GM12878 (cell line): ENCODE data around the gene PCCA. TPM values are rescaled to one million over a fixed set of nuclear protein-coding genes. Genes with fewer than 3 reads are reported as not detected.
"Not testable (repeated sequence)": the region's sequence is repeated elsewhere in the genome, so short reads cannot be mapped to it uniquely, and the experiment has no call there.

Source experiments
- ATAC-seq: fragments of 200-7000 bp; cut with Tn5 transposase; 3 replicates; pipeline ENCODE4 v1.9.1; 2020; ENCODE audit warnings: mild to moderate bottlenecking, moderate library complexity
- BruUV-seq: library from RNA; stranded (reverse); fragments of 400-500 nt; replicated peaks from 2 replicates; lab custom pipeline; 2021; lab: Mats Ljungman, UMichigan
- CTCF ChIA-PET: fragments of 300-600 bp; sonication (Branson Sonifier 250); formaldehyde crosslinking; extraction: SDS; loops from one replicate; lab custom pipeline; 2021; ENCODE audit warnings: inconsistent platforms; lab: Yijun Ruan, JAX
- POLR2A ChIA-PET: fragments of 350-600 bp; formaldehyde crosslinking; extraction: SDS; loops from one replicate; lab custom pipeline; 2021; ENCODE audit warnings: inconsistent platforms; lab: Charles Lee
- RAD21 ChIA-PET: fragments of 300-600 bp; sonication (Branson Sonifier 250); formaldehyde crosslinking; loops from one replicate; lab custom pipeline; 2023; ENCODE audit warnings: antibody characterized with exemption; ENCODE audit not compliant: unreplicated experiment; lab: Charles Lee
- SMC1A ChIA-PET: fragments of 300-600 bp; sonication (Branson Sonifier 250); formaldehyde crosslinking; loops from one replicate; lab custom pipeline; 2023; ENCODE audit not compliant: unreplicated experiment, uncharacterized antibody; lab: Charles Lee
- DNase-seq: peaks from one replicate; pipeline ENCODE4 v3.0.0-alpha.2; 2011; ENCODE audit warnings: low read depth, low spot score
- FAIRE-seq: peaks from 3 replicates; lab custom pipeline; 2011; peaks lifted over from hg19 to GRCh38; lab: Jason Lieb, UNC
- H2AFZ ChIP-seq: 2 replicates; pipeline ENCODE4 v1.6.0; 2011; ENCODE audit warnings: low read depth, low read length, control low read depth; ENCODE audit not compliant: control insufficient read depth
- H3K27ac ChIP-seq: 2 replicates; pipeline ENCODE4 v1.5.1; 2011; ENCODE audit warnings: control low read depth; ENCODE audit not compliant: control insufficient read depth, insufficient read depth
- H3K27me3 ChIP-seq, 2 experiments: replicated peaks in 1 of 2; 2 replicates each; pipeline versions ENCODE4 v1.6.0 to v1.6.1; 2011; ENCODE audit warnings: low read length in 1 of 2; ENCODE audit not compliant: control insufficient read depth in 2 of 2, insufficient read depth in 2 of 2
- H3K36me3 ChIP-seq, 2 experiments: 2 replicates each; pipeline ENCODE4 v1.5.1; 2011; ENCODE audit warnings: low read length in 1 of 2; ENCODE audit not compliant: control insufficient read depth in 2 of 2, insufficient read depth in 2 of 2
- H3K4me1 ChIP-seq: 2 replicates; pipeline ENCODE4 v1.6.1; 2011; ENCODE audit warnings: mild to moderate bottlenecking, low read length, moderate library complexity, mixed read lengths; ENCODE audit not compliant: control insufficient read depth, insufficient read depth
- H3K4me2 ChIP-seq: 2 replicates; pipeline ENCODE4 v1.6.0; 2011; ENCODE audit warnings: control low read depth; ENCODE audit not compliant: control insufficient read depth, insufficient read depth
- H3K4me3 ChIP-seq: fragments of 200-600 bp; sonication (generic); 2 replicates; pipeline ENCODE4 v1.5.1; 2016
- H3K79me2 ChIP-seq: 2 replicates; pipeline ENCODE4 v1.6.0; 2011; ENCODE audit warnings: low read length; ENCODE audit not compliant: control insufficient read depth, insufficient read depth
- H3K9ac ChIP-seq: 2 replicates; pipeline ENCODE4 v1.8.0; 2011; ENCODE audit warnings: low read length, control low read depth, mixed read lengths; ENCODE audit not compliant: control insufficient read depth, insufficient read depth
- H3K9me3 ChIP-seq: replicated peaks from 3 replicates; pipeline ENCODE4 v1.5.1; 2011; ENCODE audit warnings: mild to moderate bottlenecking, low read length; ENCODE audit not compliant: control insufficient read depth, insufficient read depth
- H4K20me1 ChIP-seq: 2 replicates; pipeline ENCODE4 v1.6.0; 2011; ENCODE audit not compliant: control insufficient read depth, insufficient read depth
- CREB1 ChIP-seq: IDR thresholded peaks from 2 replicates; pipeline ENCODE4 v1.6.1; 2012; ENCODE audit warnings: low read depth, mild to moderate bottlenecking, inconsistent platforms
- EGR1 ChIP-seq, 2 experiments: IDR thresholded peaks; 1 replicate in 1 of 2; 2 replicates in 1 of 2; pipeline ENCODE4 v1.6.1; 2011 to 2012; ENCODE audit warnings: low read depth in 2 of 2, low read length in 2 of 2, borderline replicate concordance in 1 of 2, mild to moderate bottlenecking in 1 of 2, moderate library complexity in 1 of 2
- MYB ChIP-seq: fragments of 150-350 bp; IDR thresholded peaks from 2 replicates; pipeline ENCODE4 v1.6.1; 2014; ENCODE audit warnings: mild to moderate bottlenecking, low read depth, low read length, borderline replicate concordance
- NRF1 ChIP-seq: conservative IDR thresholded peaks from 2 replicates; pipeline ENCODE4 v1.6.1; 2011; ENCODE audit warnings: mild to moderate bottlenecking, low read depth, low read length, improper control_type of control experiment
- SMC3 ChIP-seq: IDR thresholded peaks from 2 replicates; pipeline ENCODE4 v1.6.1; 2011; ENCODE audit warnings: low read length, improper control_type of control experiment, borderline replicate concordance
- SRF ChIP-seq, 2 experiments: IDR thresholded peaks; 2 replicates each; pipeline ENCODE4 v1.6.1; 2011; ENCODE audit warnings: low read depth in 2 of 2, low read length in 2 of 2, mild to moderate bottlenecking in 1 of 2, moderate library complexity in 1 of 2
- ZNF217 ChIP-seq: fragments of 450-650 bp; IDR thresholded peaks from 2 replicates; pipeline ENCODE4 v1.6.1; 2017; ENCODE audit warnings: antibody characterized with exemption, mild to moderate bottlenecking
- WGBS: methylation state at CpG from one replicate; pipeline ENCODE4 v1.1.6; 2016; ENCODE audit warnings: low lambda C conversion rate; ENCODE audit not compliant: insufficient replicate concordance, insufficient coverage; ENCODE audit errors: missing lambda C conversion rate; 5-methylcytosine and 5-hydroxymethylcytosine counted together
- in situ Hi-C: fragments of 300-500 bp; cut with MboI; formaldehyde crosslinking; loops from 9 replicates; pipeline ENCODE4 v1.14.3; 2018; ENCODE audit warnings: mixed read lengths
- intact Hi-C: fragments of 100-400 bp; cut with micrococcal nuclease; formaldehyde crosslinking; loops from one replicate; pipeline ENCODE4 v1.14.2; 2022; ENCODE audit not compliant: unreplicated experiment
- polyA plus RNA-seq, 11 experiments: library from polyadenylated mRNA; depleted of rRNA in 4 of 11; unstranded in 6 of 11; stranded (reverse) in 5 of 11; fragments of >200 nt; fragmentation: Nextera tagmentation in 4 of 11; fragmentation: Illumina TruSeq in 1 of 11; extraction: Ambion mirVana in 4 of 11; extraction: Trizol in 1 of 11; gene quantifications; 1 replicate in 1 of 11; 2 replicates in 10 of 11; pipeline versions ENCODE4 v1.2.1 to v1.2.3, GENCODE V29; 2011 to 2016; ENCODE audit warnings: inconsistent platforms in 2 of 11, missing spikeins in 2 of 11, low read depth in 1 of 11
- total RNA-seq, 4 experiments: library from RNA; depleted of rRNA in 3 of 4; stranded (reverse); fragments of >200 nt in 3 of 4; fragmentation: Illumina TruSeq in 1 of 4; extraction: Trizol in 1 of 4; gene quantifications; 2 replicates each; pipeline versions ENCODE4 v1.2.1 to v1.2.3, GENCODE V29; 2013 to 2021
- TF ChIP-seq, protein P1 (sequence below): fragments of 450-650 bp; IDR thresholded peaks from 2 replicates; pipeline ENCODE4 v1.6.1; 2016; ENCODE audit warnings: mild to moderate bottlenecking
- TF ChIP-seq, protein P2 (sequence below): fragments of 450-650 bp; formaldehyde crosslinking; IDR thresholded peaks from 2 replicates; pipeline ENCODE4 v1.5.0; 2022; ENCODE audit warnings: mild to moderate bottlenecking, missing genetic modification characterization

Gene PCCA
- total and polyA plus RNA-seq, 10 of the 15 experiments (the other 5 are each of a cell fraction or from before 2014, with no cell fraction given), result 5.9 to 18.2 (median 12.4) TPM

DNA sequence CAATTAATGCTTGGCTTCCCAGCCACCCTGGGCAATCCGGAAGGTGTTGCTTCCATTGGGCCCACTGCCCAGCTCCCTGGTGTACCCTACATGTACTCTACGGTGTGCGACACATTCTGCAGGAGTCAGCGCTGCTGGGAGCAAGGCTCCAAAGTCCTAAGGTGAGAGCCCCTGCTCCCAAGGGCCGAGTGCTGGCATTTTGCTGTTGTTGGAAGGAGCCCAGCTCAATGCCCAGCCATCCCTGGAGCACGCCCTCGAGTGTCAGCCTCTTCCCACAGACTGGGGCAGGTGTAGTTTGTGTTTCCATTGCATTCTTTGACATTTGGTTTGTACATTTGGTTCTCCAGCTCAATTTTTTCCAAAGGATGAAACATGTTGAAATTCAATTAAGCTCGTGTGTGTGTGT, 435.1 kb downstream of the PCCA start (continued):
- TF ChIP-seq, protein P1, sequence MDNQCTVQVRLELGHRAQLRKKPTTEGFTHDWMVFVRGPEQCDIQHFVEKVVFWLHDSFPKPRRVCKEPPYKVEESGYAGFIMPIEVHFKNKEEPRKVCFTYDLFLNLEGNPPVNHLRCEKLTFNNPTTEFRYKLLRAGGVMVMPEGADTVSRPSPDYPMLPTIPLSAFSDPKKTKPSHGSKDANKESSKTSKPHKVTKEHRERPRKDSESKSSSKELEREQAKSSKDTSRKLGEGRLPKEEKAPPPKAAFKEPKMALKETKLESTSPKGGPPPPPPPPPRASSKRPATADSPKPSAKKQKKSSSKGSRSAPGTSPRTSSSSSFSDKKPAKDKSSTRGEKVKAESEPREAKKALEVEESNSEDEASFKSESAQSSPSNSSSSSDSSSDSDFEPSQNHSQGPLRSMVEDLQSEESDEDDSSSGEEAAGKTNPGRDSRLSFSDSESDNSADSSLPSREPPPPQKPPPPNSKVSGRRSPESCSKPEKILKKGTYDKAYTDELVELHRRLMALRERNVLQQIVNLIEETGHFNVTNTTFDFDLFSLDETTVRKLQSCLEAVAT, result no peak
- TF ChIP-seq SRF (IDR thresholded peaks at IDR 0.05; ENCODE audit: low read depth in 2 of 2, low read length in 2 of 2), result no peak
- no peak for TF ChIP-seq NRF1
- no peak for TF ChIP-seq MYB
- TF ChIP-seq CREB1, result no peak
- no peak for TF ChIP-seq ZNF217
- TF ChIP-seq EGR1 (IDR thresholded peaks at IDR 0.05; ENCODE audit: borderline replicate concordance in 1 of 2, low read depth in 2 of 2, low read length in 2 of 2), result no peak
- TF ChIP-seq, protein P2, sequence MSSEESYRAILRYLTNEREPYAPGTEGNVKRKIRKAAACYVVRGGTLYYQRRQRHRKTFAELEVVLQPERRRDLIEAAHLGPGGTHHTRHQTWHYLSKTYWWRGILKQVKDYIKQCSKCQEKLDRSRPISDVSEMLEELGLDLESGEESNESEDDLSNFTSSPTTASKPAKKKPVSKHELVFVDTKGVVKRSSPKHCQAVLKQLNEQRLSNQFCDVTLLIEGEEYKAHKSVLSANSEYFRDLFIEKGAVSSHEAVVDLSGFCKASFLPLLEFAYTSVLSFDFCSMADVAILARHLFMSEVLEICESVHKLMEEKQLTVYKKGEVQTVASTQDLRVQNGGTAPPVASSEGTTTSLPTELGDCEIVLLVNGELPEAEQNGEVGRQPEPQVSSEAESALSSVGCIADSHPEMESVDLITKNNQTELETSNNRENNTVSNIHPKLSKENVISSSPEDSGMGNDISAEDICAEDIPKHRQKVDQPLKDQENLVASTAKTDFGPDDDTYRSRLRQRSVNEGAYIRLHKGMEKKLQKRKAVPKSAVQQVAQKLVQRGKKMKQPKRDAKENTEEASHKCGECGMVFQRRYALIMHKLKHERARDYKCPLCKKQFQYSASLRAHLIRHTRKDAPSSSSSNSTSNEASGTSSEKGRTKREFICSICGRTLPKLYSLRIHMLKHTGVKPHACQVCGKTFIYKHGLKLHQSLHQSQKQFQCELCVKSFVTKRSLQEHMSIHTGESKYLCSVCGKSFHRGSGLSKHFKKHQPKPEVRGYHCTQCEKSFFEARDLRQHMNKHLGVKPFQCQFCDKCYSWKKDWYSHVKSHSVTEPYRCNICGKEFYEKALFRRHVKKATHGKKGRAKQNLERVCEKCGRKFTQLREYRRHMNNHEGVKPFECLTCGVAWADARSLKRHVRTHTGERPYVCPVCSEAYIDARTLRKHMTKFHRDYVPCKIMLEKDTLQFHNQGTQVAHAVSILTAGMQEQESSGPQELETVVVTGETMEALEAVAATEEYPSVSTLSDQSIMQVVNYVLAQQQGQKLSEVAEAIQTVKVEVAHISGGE, result no peak
- TF ChIP-seq SMC3, result no peak

DNA sequence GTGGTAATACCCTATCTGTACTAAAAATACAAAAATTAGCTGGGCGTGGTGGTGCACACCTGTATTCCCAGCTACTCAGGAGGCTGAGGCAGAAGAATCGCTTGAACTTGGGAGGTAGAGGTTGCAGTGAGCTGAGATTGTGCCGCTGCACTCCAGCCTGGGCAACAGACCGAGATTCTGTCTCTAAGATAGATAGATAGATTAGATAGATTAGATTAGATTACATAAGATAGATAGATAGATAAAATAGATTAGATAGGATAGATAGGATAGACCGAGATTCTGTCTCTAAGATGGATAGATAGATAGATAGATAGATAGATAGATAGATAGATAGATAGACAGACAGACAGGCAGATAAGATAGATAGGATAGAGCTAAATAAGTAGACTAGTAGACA, 435.8 kb downstream of the PCCA start:
- H3K36me3 ChIP-seq, POLR2A ChIA-PET, H3K4me1 ChIP-seq, H4K20me1 ChIP-seq, ATAC-seq, SMC1A ChIA-PET, H3K79me2 ChIP-seq, H3K4me2 ChIP-seq, FAIRE-seq, H3K27me3 ChIP-seq, DNase-seq, RAD21 ChIA-PET, H3K9me3 ChIP-seq, H2AFZ ChIP-seq, BruUV-seq, H3K9ac ChIP-seq, H3K27ac ChIP-seq, in situ Hi-C loops, intact Hi-C loops, H3K4me3 ChIP-seq: not testable (repeated sequence)
- 98% methylated on average over 5 of the region's 5 CpGs for WGBS
- CTCF ChIA-PET, result interaction anchor here (0.7 kb wide), 1 partner anchor 1088 kb away, joined by 3 read pairs; no protein-coding TSS in a partner anchor
